Embryonic facial prominence (tissue), 1 donor: ENCODE results near the gene PRPS1L1.

Source experiments
- DNase-seq: peaks from one replicate; pipeline ENCODE4 v3.0.0-alpha.2; 2016; ENCODE audit errors: extremely low spot score

The PRPS1L1 gene

GRCh38 chr7:18027628-18028027, at the start of gene PRPS1L1:
Gene PRPS1L1, minus strand, starts transcription at chr7:18027846.
- no peak for DNase-seq

GRCh38 chr7:18076461-18076860, 48.8 kb upstream of the PRPS1L1 start:
- no peak for DNase-seq

- no peak for DNase-seq
Measured at GRCh38 chr7:18068745-18069144, 41.1 kb upstream of the PRPS1L1 start.

GRCh38 chr7:18064242-18064838, 36.7 kb upstream of the PRPS1L1 start:
- DNase-seq, result no peak

- DNase-seq, result no peak
Measured at GRCh38 chr7:18063149-18063901, 35.7 kb upstream of the PRPS1L1 start.

- no peak for DNase-seq
Measured at GRCh38 chr7:18059171-18059570, 31.5 kb upstream of the PRPS1L1 start.

- DNase-seq, result no peak
Measured at GRCh38 chr7:18053941-18054340, 26.3 kb upstream of the PRPS1L1 start.

- no peak for DNase-seq
Measured at GRCh38 chr7:18053177-18053928, 25.7 kb upstream of the PRPS1L1 start.

GRCh38 chr7:18049262-18049661, 21.6 kb upstream of the PRPS1L1 start:
- no peak for DNase-seq

- no peak for DNase-seq
Measured at GRCh38 chr7:18046601-18047000, 19.0 kb upstream of the PRPS1L1 start.

- DNase-seq, result no peak
Measured at GRCh38 chr7:18045171-18045570, 17.5 kb upstream of the PRPS1L1 start.

- DNase-seq, result no peak
Measured at GRCh38 chr7:18041191-18041590, 13.5 kb upstream of the PRPS1L1 start.

GRCh38 chr7:18040196-18040595, 12.6 kb upstream of the PRPS1L1 start:
- no peak for DNase-seq

- DNase-seq, result no peak
Measured at GRCh38 chr7:18038382-18038781, 10.7 kb upstream of the PRPS1L1 start.

GRCh38 chr7:18037609-18038008, 10.0 kb upstream of the PRPS1L1 start:
- DNase-seq, result no peak

GRCh38 chr7:18036783-18037182, 9.1 kb upstream of the PRPS1L1 start:
- no peak for DNase-seq

GRCh38 chr7:18030758-18031157, 3.1 kb upstream of the PRPS1L1 start:
- DNase-seq, result no peak

- no peak for DNase-seq
Measured at GRCh38 chr7:18020138-18020715, 7.4 kb downstream of the PRPS1L1 start.

- no peak for DNase-seq
Measured at GRCh38 chr7:18019555-18019954, 8.1 kb downstream of the PRPS1L1 start.

GRCh38 chr7:18018296-18019215, 9.1 kb downstream of the PRPS1L1 start:
- DNase-seq, result no peak
